OCI-LY1 (cell line): ENCODE data around the gene MAGI2.

Experiments
- H2AFZ ChIP-seq: fragments of 200-600 bp; sonication (generic), shearing (Covaris generic); 2 replicates; pipeline ENCODE4 v1.6.0; 2014; ENCODE audit warnings: antibody characterized with exemption, mild to moderate bottlenecking, low read length
- H3F3A ChIP-seq: fragments of 200-600 bp; sonication (generic), shearing (Covaris generic); 2 replicates; pipeline ENCODE4 v1.6.0; 2014; ENCODE audit warnings: mild to moderate bottlenecking, antibody characterized with exemption, low read length, moderate library complexity; ENCODE audit not compliant: insufficient read depth
- H3K27ac ChIP-seq: fragments of 200-600 bp; sonication (generic); 2 replicates; pipeline ENCODE4 v1.5.1; 2014; ENCODE audit warnings: low read length, mixed run types, mild to moderate bottlenecking, low read depth; ENCODE audit not compliant: poor library complexity, severe bottlenecking
- H3K27me3 ChIP-seq: fragments of 200-600 bp; sonication (generic); 2 replicates; pipeline ENCODE4 v1.6.0; 2014; ENCODE audit warnings: antibody characterized with exemption, mild to moderate bottlenecking, low read length, moderate library complexity; ENCODE audit not compliant: insufficient read depth
- H3K36me3 ChIP-seq: fragments of 200-600 bp; sonication (generic); 2 replicates; pipeline ENCODE4 v1.6.1; 2014; ENCODE audit warnings: mild to moderate bottlenecking, antibody characterized with exemption, low read length, moderate library complexity, mixed read lengths; ENCODE audit not compliant: insufficient read depth
- H3K4me1 ChIP-seq: fragments of 200-600 bp; sonication (generic); 2 replicates; pipeline ENCODE4 v1.5.1; 2014; ENCODE audit warnings: mild to moderate bottlenecking, low read length, moderate library complexity; ENCODE audit not compliant: insufficient read depth, severe bottlenecking
- H3K4me2 ChIP-seq: fragments of 200-600 bp; sonication (generic), shearing (Covaris generic); 2 replicates; pipeline ENCODE4 v1.6.1; 2014; ENCODE audit warnings: low read length
- H3K4me3 ChIP-seq: fragments of 200-600 bp; sonication (generic); 2 replicates; pipeline ENCODE4 v1.5.1; 2014; ENCODE audit warnings: low read length, low read depth, mild to moderate bottlenecking, mixed read lengths; ENCODE audit not compliant: poor library complexity, severe bottlenecking
- H3K79me2 ChIP-seq: fragments of 200-600 bp; shearing (Covaris generic); 2 replicates; pipeline ENCODE4 v1.6.1; 2016; ENCODE audit warnings: mixed run types, low read length, mixed read lengths; ENCODE audit not compliant: insufficient read depth
- H3K9ac ChIP-seq: fragments of 200-600 bp; sonication (generic), shearing (Covaris generic); 2 replicates; pipeline ENCODE4 v1.6.1; 2014; ENCODE audit warnings: mild to moderate bottlenecking, low read length, mixed read lengths
- H3K9me2 ChIP-seq: fragments of 200-600 bp; sonication (generic), shearing (Covaris generic); 2 replicates; pipeline ENCODE4 v1.6.1; 2014; ENCODE audit warnings: low read depth, mild to moderate bottlenecking, low read length, mixed read lengths
- H3K9me3 ChIP-seq: fragments of 200-600 bp; shearing (Covaris generic); 2 replicates; pipeline ENCODE4 v1.6.1; 2014; ENCODE audit warnings: low read length, mixed read lengths
- H4K20me1 ChIP-seq: fragments of 200-600 bp; sonication (generic), shearing (Covaris generic); 2 replicates; pipeline ENCODE4 v1.6.0; 2016; ENCODE audit warnings: mild to moderate bottlenecking, low read length; ENCODE audit not compliant: insufficient read depth
- CTCF ChIP-seq: fragments of 200-600 bp; sonication (generic), shearing (Covaris generic); IDR thresholded peaks from 2 replicates; pipeline ENCODE4 v1.5.1; 2017; ENCODE audit warnings: mild to moderate bottlenecking, antibody characterized with exemption, low read length, moderate library complexity, mixed read lengths
- EZH2 ChIP-seq: fragments of 200-600 bp; sonication (generic), shearing (Covaris generic); IDR thresholded peaks from 2 replicates; pipeline ENCODE4 v1.8.0; 2017; ENCODE audit warnings: borderline replicate concordance, mixed run types, mild to moderate bottlenecking, antibody characterized with exemption, low read length, moderate library complexity, mixed read lengths

MAGI2 gene

GRCh38 chr7:79009647-79010046 is 443.8 kb downstream of the MAGI2 start:
- Histone ChIP-seq H3K36me3 (no peaks in the 10 kb centered on the region), H4K20me1 (no peaks in the 10 kb centered on the region), H3K4me3 (no peak overlapping the region), H2AFZ (no peak overlapping the region), H3K9me3 (no peaks in the 10 kb centered on the region), H3K27ac (no peak overlapping the region), H3K9ac (no peak overlapping the region), H3K27me3 (no peaks in the 10 kb centered on the region), H3K4me2 (no peak overlapping the region), H3F3A (no peaks in the 10 kb centered on the region), H3K79me2 (no peaks in the 10 kb centered on the region), H3K9me2 (no peaks in the 10 kb centered on the region), H3K4me1 (no peaks in the 10 kb centered on the region)
- no peak for TF ChIP-seq CTCF
- no peak for TF ChIP-seq EZH2

- no peak overlapping the region for H3K9ac ChIP-seq
- no peak overlapping the region for H3K4me3 ChIP-seq
- no peak overlapping the region for H3K27ac ChIP-seq
- H3K9me2 ChIP-seq, result no peaks in the 10 kb centered on the region
- no peaks in the 10 kb centered on the region for H3K9me3 ChIP-seq
- H2AFZ ChIP-seq, result no peak overlapping the region
- no peaks in the 10 kb centered on the region for H3K4me1 ChIP-seq
- no peaks in the 10 kb centered on the region for H3K36me3 ChIP-seq
- no peak overlapping the region for H3K4me2 ChIP-seq
- no peaks in the 10 kb centered on the region for H3F3A ChIP-seq
- no peaks in the 10 kb centered on the region for H3K27me3 ChIP-seq
- no peaks in the 10 kb centered on the region for H4K20me1 ChIP-seq
- H3K79me2 ChIP-seq, result no peaks in the 10 kb centered on the region
- TF ChIP-seq CTCF, result no peak
- TF ChIP-seq EZH2, result no peak
Observed at GRCh38 chr7:79008786-79009185, 444.7 kb downstream of the MAGI2 start.

GRCh38 chr7:78996013-78996412 is 457.5 kb downstream of the MAGI2 start:
- Histone ChIP-seq H3K4me3 (no peak overlapping the region), H3K36me3 (no peaks in the 10 kb centered on the region), H3K9me3 (no peaks in the 10 kb centered on the region), H3K4me2 (no peak overlapping the region), H3K4me1 (no peaks in the 10 kb centered on the region), H3K79me2 (no peaks in the 10 kb centered on the region), H2AFZ (no peak overlapping the region), H3K27ac (no peak overlapping the region), H3K9me2 (no peaks in the 10 kb centered on the region), H4K20me1 (no peaks in the 10 kb centered on the region), H3K9ac (no peak overlapping the region), H3F3A (no peaks in the 10 kb centered on the region), H3K27me3 (no peaks in the 10 kb centered on the region)
- TF ChIP-seq EZH2 (no peak), CTCF (no peak)
